Fibroblast of lung (primary cell): ENCODE results near the gene PEBP1. TPM values are rescaled to one million over a fixed set of nuclear protein-coding genes. Genes with fewer than 3 reads are reported as not detected.

Source experiments
- DNase-seq, 2 donors: peaks; one replicate each; pipeline versions ENCODE4 v3.0.0 to v3.0.0-alpha.2; 2010; ENCODE audit warnings: low read depth in 2 of 2
- H2AFZ ChIP-seq: 2 replicates; pipeline ENCODE4 v1.5.1; 2012; ENCODE audit warnings: low read length, control low read depth, inconsistent platforms
- H3K27ac ChIP-seq: 2 replicates; pipeline ENCODE4 v1.5.1; 2011; ENCODE audit warnings: low read length, control low read depth; ENCODE audit not compliant: insufficient read depth
- H3K27me3 ChIP-seq: 2 replicates; pipeline ENCODE4 v1.5.1; 2011; ENCODE audit warnings: mild to moderate bottlenecking, low read length; ENCODE audit not compliant: control insufficient read depth, insufficient read depth
- H3K36me3 ChIP-seq: 2 replicates; pipeline ENCODE4 v1.5.1; 2011; ENCODE audit warnings: low read length; ENCODE audit not compliant: control insufficient read depth, insufficient read depth
- H3K4me1 ChIP-seq: 2 replicates; pipeline ENCODE4 v1.5.1; 2011; ENCODE audit warnings: low read length; ENCODE audit not compliant: control insufficient read depth, insufficient read depth; ENCODE audit errors: extremely low read depth
- H3K4me2 ChIP-seq: 2 replicates; pipeline ENCODE4 v1.5.1; 2011; ENCODE audit warnings: low read length, control low read depth; ENCODE audit not compliant: insufficient read depth; ENCODE audit errors: extremely low read depth
- H3K4me3 ChIP-seq, 4 experiments: fragments of 200-600 bp in 1 of 4; sonication (generic) in 1 of 4; replicated peaks in 1 of 4; 2 replicates each; pipeline ENCODE4 v1.5.1; 2011 to 2016; ENCODE audit warnings: low read length in 4 of 4, low read depth in 3 of 4, mild to moderate bottlenecking in 3 of 4, control low read depth in 2 of 4, inconsistent platforms in 1 of 4, mixed read lengths in 1 of 4; ENCODE audit not compliant: insufficient read depth in 1 of 4; ENCODE audit errors: control extremely low read depth in 1 of 4
- H3K79me2 ChIP-seq: 2 replicates; pipeline ENCODE4 v1.5.1; 2012; ENCODE audit warnings: mild to moderate bottlenecking, low read length, inconsistent platforms; ENCODE audit not compliant: control insufficient read depth, insufficient read depth
- H3K9ac ChIP-seq: 2 replicates; pipeline ENCODE4 v1.5.1; 2011; ENCODE audit warnings: mild to moderate bottlenecking, low read length, control low read depth; ENCODE audit not compliant: insufficient read depth
- H3K9me3 ChIP-seq: 2 replicates; pipeline ENCODE4 v1.5.1; 2012; ENCODE audit warnings: low read depth, low read length; ENCODE audit not compliant: control insufficient read depth, insufficient read depth
- H4K20me1 ChIP-seq: 2 replicates; pipeline ENCODE4 v1.5.1; 2011; ENCODE audit warnings: low read length; ENCODE audit not compliant: control insufficient read depth, insufficient read depth; ENCODE audit errors: extremely low read depth
- CTCF ChIP-seq, 2 donors: IDR thresholded peaks in 1 of 2; conservative IDR thresholded peaks in 1 of 2; 1 replicate in 1 of 2; 2 replicates in 1 of 2; pipeline ENCODE4 v1.5.1; 2011 to 2012; ENCODE audit warnings: low read length in 2 of 2, control low read depth in 1 of 2, inconsistent platforms in 1 of 2, low read depth in 1 of 2, mild to moderate bottlenecking in 1 of 2
- EZH2 ChIP-seq: IDR thresholded peaks from 2 replicates; pipeline ENCODE4 v1.5.1; 2012; ENCODE audit warnings: low read length, control low read depth, mild to moderate bottlenecking; ENCODE audit errors: missing control alignments
- polyA plus RNA-seq, 2 donors: library from polyadenylated mRNA; depleted of rRNA in 1 of 2; stranded (reverse) in 1 of 2; unstranded in 1 of 2; fragments of >200 nt; gene quantifications; 2 replicates each; pipeline ENCODE4 v1.2.1, GENCODE V29; 2011 to 2012; ENCODE audit warnings: missing spikeins in 1 of 2
- total RNA-seq: library from RNA; depleted of rRNA; stranded (reverse); fragments of >200 nt; gene quantifications from 2 replicates; pipeline ENCODE4 v1.2.1, GENCODE V29; 2014

PEBP1 gene
- total and polyA plus RNA-seq, 2 donors (not counting 1 experiment from before 2014, with no cell fraction given): 193 to 290 TPM

- H3K9ac ChIP-seq: no peak overlapping the region
- no peak for DNase-seq
- H3K9me3 ChIP-seq: no peaks in the 10 kb centered on the region
- no peaks in the 10 kb centered on the region for H3K27me3 ChIP-seq
- no peaks in the 10 kb centered on the region for H3K4me1 ChIP-seq
- TF ChIP-seq EZH2: no peak
- no peak for TF ChIP-seq CTCF (conservative IDR thresholded peaks at IDR 0.05 in 1 of 2, IDR thresholded peaks at IDR 0.05 in 1 of 2; ENCODE audit: low read depth in 1 of 2, low read length in 2 of 2)
- no peaks in the 10 kb centered on the region for H3K79me2 ChIP-seq
- H3K36me3 ChIP-seq: peaks cover 12% of the 10 kb centered on the region
- no peak overlapping the region for H3K27ac ChIP-seq
- no peak overlapping the region for H3K4me2 ChIP-seq
- H2AFZ ChIP-seq: no peak overlapping the region
- no peak overlapping the region for H3K4me3 ChIP-seq
- no peaks in the 10 kb centered on the region for H4K20me1 ChIP-seq
These were observed 40.0 kb downstream of the PEBP1 start for GRCh38 chr12:118175823-118176447.

GRCh38 chr12:118183155-118183554 is 47.2 kb downstream of the PEBP1 start:
- H2AFZ ChIP-seq: no peak overlapping the region
- H3K27ac ChIP-seq: no peak overlapping the region
- no peak overlapping the region for H3K4me3 ChIP-seq
- DNase-seq: no peak
- peaks cover 4% of the 10 kb centered on the region for H3K36me3 ChIP-seq
- H3K9ac ChIP-seq: no peak overlapping the region
- no peaks in the 10 kb centered on the region for H3K27me3 ChIP-seq
- no peaks in the 10 kb centered on the region for H4K20me1 ChIP-seq
- H3K4me1 ChIP-seq: peaks cover 6% of the 10 kb centered on the region
- H3K9me3 ChIP-seq: no peaks in the 10 kb centered on the region
- peaks cover 15% of the 10 kb centered on the region for H3K79me2 ChIP-seq
- TF ChIP-seq CTCF (conservative IDR thresholded peaks at IDR 0.05 in 1 of 2, IDR thresholded peaks at IDR 0.05 in 1 of 2; ENCODE audit: low read depth in 1 of 2, low read length in 2 of 2) (no peak), EZH2 (no peak)
- H3K4me2 ChIP-seq: no peak overlapping the region

- Histone ChIP-seq H3K79me2 (peaks cover 17% of the 10 kb centered on the region), H3K4me1 (peaks cover 9% of the 10 kb centered on the region), H4K20me1 (no peaks in the 10 kb centered on the region), H3K36me3 (peaks cover 4% of the 10 kb centered on the region), H3K4me2 (no peak overlapping the region), H3K9me3 (no peaks in the 10 kb centered on the region), H3K4me3 (no peak overlapping the region), H2AFZ (no peak overlapping the region), H3K27ac (no peak overlapping the region), H3K27me3 (no peaks in the 10 kb centered on the region), H3K9ac (no peak overlapping the region)
- TF ChIP-seq EZH2: no peak
- DNase-seq: peak; percentile 3 to 14
These were observed 47.8 kb downstream of the PEBP1 start for GRCh38 chr12:118183711-118184110.
